Activated CD4-positive, alpha-beta T cell treated with anti-CD3 and anti-CD28 coated beads for 48 hours (primary cell): Measurements from ENCODE around the gene GPHN.
"Not testable (repeated sequence)": the region's sequence is repeated elsewhere in the genome, so short reads cannot be mapped to it uniquely, and the experiment has no call there.

ENCODE experiments used
- DNase-seq: peaks from one replicate; pipeline ENCODE4 v3.0.0-alpha.2; 2020

Gene GPHN

DNA sequence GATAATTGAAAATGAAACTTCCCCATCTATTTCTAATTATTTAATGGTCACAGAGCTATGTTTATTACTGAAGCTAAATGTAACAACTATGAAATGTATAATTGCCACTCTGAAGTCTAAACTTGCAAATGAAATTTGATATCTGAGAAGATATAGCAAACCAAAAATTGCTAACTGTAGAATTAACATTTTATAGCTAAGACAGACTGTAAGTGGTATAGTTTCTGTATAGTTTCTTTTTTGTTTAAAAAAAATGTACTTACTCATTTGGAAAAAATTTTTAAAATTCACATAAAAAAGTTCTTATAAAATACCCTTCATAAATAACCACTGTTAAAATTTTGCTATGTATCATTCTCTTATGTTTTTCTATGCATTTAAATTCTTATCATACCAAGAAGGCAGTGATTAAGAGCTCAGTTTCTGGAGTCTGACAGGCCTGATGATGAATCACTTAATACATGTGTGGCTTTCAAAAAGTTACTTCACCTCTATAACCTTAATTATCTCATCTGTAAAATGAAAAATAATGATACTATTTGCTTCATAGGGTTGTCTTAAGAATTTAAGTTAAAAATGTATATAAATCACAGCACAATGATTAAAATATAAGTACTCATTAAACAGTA, 466.6 kb downstream of the GPHN start:
- no peak for DNase-seq

DNA sequence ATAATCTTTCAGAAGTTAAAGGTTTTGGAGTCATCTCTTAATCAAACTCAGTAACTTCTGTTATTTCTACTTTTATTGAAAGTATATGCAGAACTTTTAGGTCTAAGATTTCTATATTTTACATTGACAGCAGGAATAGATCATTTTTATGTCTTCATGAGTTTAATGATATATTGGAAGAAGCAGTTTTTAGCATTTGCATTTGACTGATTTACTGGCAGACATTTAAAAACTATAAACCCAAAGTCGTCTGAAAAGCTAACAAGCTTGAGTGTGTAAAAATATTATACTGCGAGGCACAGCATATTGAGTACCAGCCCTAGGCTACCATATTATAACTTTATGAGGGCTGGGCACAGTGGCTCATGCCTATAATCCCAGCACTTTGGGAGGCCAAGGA, 467.3 kb downstream of the GPHN start:
- DNase-seq: no peak

- DNase-seq: no peak
These were observed 471.4 kb downstream of the GPHN start for GRCh38 chr14:66979101-66979974.

DNA sequence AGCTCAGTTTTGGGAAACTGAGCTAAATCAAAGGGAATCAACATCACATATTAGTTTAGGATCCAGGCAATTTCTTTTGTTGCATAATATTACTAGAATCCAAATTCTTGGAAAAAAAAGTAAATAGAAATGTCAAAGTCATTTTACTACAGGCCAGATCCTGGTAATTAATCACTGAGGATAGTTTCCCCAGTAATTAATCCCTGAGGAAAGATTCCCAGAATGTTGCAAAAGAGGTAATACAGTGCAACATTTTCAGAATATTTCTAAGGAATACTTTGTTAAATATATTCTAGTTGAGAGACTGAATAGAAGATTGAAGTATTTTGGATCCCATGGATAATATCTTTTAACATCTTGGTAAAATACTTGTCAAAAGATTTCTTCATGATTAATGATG, 474.3 kb downstream of the GPHN start:
- DNase-seq: no peak

- DNase-seq: no peak
These were observed 484.8 kb downstream of the GPHN start for GRCh38 chr14:66992776-66993175.

DNA sequence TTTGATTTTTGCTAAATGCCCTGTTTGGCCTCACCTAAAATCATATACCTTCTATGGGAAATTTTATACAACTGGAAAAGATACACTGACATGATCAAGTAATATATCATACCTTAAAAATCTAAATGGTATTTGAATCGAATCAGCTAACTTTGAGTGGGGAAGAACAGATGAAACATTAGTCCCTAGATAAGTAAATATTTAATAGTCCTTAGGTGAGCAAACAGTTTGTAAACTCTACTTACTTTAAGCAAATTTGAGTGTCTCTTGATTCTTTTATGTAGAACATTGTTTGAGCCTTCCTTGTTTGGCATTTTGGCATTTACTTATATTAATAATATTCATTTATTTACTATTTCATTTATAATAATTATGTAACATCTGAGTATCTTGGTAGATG, 485.6 kb downstream of the GPHN start:
- DNase-seq: no peak

DNA sequence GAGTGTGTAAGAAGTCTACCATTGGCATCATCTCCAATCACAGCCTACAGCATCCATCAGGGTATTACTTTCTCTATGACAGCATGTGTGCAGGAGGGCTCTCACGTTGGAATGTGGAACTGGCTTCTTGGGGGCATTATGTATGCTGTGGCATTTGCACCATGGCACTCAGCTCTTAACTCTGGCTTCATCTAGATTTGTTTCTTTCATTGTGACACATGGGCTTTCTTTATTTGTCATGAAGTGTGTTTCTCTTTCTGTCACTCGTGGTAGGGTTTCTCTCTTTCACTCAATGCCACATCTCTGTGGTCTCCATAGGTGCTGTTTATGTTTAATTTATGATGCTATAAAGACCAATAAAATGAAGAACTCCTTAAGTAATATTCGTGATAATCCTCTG, 490.1 kb downstream of the GPHN start:
- DNase-seq: peak; percentile 37

DNA sequence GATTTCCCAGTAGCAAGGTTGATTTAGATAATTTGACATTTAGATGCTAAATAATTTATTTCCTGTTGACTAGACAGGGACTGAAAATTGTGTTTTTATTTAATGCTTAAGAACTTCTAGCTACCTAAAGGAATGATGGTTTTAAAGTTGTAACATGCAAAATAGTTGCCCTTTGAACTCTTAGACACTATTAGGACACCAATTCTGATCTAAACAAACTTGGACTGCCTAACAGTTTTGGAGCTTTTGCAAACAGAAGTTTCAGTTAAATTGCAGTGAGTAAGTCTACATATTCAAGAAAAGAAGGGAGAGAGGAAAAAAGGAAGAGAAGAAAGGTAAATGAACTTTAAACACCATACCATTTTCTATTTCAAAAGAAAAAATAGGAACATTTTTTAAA, 492.0 kb downstream of the GPHN start:
- DNase-seq: no peak

DNA sequence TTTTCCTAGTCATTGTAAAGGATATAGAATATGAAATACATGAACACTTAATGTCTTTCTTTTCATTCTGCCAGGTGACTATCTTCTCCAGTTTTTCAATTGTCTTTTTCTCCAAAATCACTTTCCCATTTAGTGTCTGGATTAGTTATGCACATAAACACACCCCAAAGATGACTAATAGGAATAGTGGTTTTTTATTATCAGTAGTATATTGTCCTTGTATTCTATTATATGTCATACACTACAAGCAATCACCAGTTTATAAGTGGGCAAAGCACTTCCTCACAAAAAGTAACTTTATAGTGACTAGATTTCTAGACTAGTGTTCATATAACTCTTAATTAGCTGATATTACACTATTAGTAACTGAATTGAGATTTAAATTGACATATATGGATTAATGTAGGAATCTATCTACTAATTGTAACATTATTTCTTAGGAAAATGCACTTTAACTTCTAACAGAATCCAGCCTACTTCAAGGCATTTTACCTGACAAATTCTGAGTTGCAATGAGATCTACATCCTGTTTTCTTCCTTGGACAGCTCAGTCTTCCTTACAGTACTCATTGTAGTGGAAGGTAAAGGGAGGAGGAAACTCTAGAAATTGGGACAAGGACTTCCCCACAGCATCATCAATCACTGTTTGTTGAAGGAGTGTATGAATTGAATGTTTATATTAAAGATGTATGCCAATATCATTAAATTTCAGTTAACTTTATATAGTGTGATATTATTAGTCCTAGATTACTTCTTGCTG, 495.2 kb downstream of the GPHN start:
- DNase-seq: no peak

GRCh38 chr14:67004521-67004920, 496.6 kb downstream of the GPHN start:
- no peak for DNase-seq

GRCh38 chr14:67010602-67011001, 502.7 kb downstream of the GPHN start:
- no peak for DNase-seq

GRCh38 chr14:67016856-67017255, 508.9 kb downstream of the GPHN start:
- no peak for DNase-seq

DNA sequence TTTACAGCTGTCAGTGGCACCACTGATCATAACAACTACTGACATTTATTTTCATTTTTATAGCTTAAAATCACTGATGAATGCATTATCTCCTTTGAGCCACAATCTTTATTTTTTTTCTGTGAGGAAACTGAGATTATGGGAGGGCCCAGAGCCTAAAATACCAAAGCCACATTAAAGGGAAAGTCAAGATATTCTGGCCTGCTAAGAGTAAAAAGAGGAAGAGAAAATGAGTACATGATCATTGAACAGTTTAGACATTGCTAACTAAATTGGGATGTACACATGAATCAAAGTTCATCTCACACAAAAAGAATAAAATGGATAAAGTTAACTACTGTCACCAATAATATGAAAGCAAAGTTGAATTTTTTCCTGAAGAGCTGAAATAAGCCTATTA, 510.8 kb downstream of the GPHN start:
- DNase-seq: no peak

GRCh38 chr14:67019796-67020195, 511.8 kb downstream of the GPHN start:
- no peak for DNase-seq

GRCh38 chr14:67031920-67032774, 524.2 kb downstream of the GPHN start:
- DNase-seq: no peak

GRCh38 chr14:67045440-67045839, 537.5 kb downstream of the GPHN start:
- no peak for DNase-seq

DNA sequence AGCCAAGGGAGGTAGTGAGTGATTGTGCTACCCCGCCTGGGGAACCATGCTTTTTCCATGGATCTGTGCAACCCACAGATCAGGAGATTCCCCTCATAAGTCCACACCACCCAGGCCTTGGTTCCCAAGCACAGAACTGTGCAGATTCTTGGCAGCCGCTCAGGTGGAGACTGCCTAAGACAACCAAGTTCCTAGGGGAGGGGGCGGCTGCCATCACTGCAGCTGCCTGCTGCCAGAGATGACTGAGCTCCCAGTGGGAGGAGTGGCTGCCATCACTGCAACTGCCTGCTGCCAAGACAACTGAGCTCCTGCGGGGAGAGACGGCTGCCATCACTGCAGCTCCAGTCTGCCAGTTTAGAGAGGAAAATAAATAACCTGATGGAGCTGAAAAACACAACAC, 542.9 kb downstream of the GPHN start:
- DNase-seq: no peak

DNA sequence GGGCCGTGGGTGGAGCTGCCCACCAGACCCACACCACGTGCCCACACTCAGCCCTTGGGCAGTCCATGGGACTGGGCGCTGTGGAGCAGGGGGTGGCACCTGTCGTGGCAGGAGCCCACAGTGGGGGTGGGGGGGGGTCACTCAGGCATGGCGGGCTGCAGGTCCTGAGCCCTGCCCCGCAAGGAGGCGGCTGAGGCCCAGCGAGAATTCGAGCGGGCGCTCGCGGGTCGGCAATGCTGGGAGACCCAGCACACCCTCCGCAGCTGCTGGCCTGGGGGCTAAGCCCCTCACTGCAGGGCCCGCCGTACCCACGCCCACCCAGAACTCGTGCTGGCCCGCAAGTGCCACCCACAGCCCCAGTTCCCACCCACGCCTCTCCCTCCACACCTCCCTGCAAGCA, 548.7 kb downstream of the GPHN start:
- no peak for DNase-seq

GRCh38 chr14:67059596-67059995, 551.6 kb downstream of the GPHN start:
- DNase-seq: no peak

GRCh38 chr14:67060546-67060945, 552.6 kb downstream of the GPHN start:
- DNase-seq: no peak

DNA sequence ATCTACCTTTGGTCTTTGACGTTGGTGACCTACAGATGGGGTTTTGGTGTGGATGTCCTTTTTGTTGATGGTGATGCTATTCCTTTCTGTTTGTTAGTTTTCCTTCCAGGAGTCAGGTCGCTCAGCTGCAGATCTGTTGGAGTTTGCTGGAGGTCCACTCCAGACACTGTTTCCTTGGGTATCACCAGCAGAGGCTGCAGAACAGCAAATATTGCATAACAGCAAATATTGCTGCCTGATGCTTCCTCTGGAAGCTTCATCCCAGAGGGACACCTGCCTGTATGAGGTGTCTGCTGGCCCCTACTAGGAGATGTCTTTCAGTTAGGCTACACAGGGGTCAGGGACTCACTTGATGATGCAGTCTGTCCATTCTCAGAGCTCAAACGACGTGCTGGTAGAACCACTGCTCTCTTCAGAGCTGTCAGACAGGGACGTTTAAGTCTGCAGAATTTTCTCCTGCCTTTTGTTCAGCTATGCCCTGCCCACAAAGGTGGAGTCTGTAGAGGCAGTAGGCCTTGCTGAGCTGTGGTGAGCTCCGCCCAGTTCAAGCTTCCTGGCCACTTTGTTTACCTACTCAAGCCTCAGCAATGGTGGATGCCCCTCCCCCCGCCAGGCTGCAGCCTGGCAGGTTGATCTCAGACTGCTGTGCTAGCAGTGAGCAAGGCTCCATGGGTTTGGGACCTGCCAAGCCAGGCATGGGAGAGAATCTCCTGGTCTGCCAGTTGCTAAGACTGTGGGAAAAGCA, 559.3 kb downstream of the GPHN start:
- not testable (repeated sequence) for DNase-seq

GRCh38 chr14:67068251-67068650, 560.3 kb downstream of the GPHN start:
- no peak for DNase-seq
